HEK293T (cell line): ENCODE measurements around the gene PTPRD.

Experiments
- CTCF ChIA-PET: fragments of 350-600 bp; formaldehyde crosslinking; extraction: SDS; loops from one replicate; lab custom pipeline; 2021; ENCODE audit warnings: antibody characterized with exemption, inconsistent platforms; lab: Yijun Ruan, JAX
- POLR2A ChIA-PET: fragments of 350-600 bp; formaldehyde crosslinking; extraction: SDS; loops from one replicate; lab custom pipeline; 2020; ENCODE audit warnings: antibody characterized with exemption, inconsistent platforms; lab: Yijun Ruan, JAX
- DNase-seq: peaks from one replicate; pipeline ENCODE4 v3.0.0; 2012; ENCODE audit warnings: mixed read lengths; ENCODE audit errors: extremely low spot score
- ARNT ChIP-seq: fragments of 450-650 bp; IDR thresholded peaks from 2 replicates; pipeline ENCODE4 v1.6.1; 2017; ENCODE audit warnings: mild to moderate bottlenecking
- BHLHE40 ChIP-seq: fragments of 450-650 bp; IDR thresholded peaks from 2 replicates; pipeline ENCODE4 v1.6.1; 2016; ENCODE audit warnings: mild to moderate bottlenecking, moderate library complexity, borderline replicate concordance
- CTBP1 ChIP-seq: fragments of 450-650 bp; IDR thresholded peaks from 2 replicates; pipeline ENCODE4 v1.6.1; 2016; ENCODE audit warnings: borderline replicate concordance
- ELF4 ChIP-seq: fragments of 450-650 bp; IDR thresholded peaks from 2 replicates; pipeline ENCODE4 v1.6.1; 2017; ENCODE audit warnings: antibody characterized with exemption
- FOXA1 ChIP-seq: fragments of 450-650 bp; IDR thresholded peaks from 2 replicates; pipeline ENCODE4 v1.6.1; 2016; ENCODE audit warnings: mild to moderate bottlenecking
- FOXK2 ChIP-seq: fragments of 450-650 bp; IDR thresholded peaks from 2 replicates; pipeline ENCODE4 v1.6.1; 2016; ENCODE audit warnings: mild to moderate bottlenecking
- FOXM1 ChIP-seq: fragments of 450-650 bp; IDR thresholded peaks from 2 replicates; pipeline ENCODE4 v1.6.1; 2017; ENCODE audit warnings: mild to moderate bottlenecking, borderline replicate concordance
- HDGF ChIP-seq: fragments of 450-650 bp; IDR thresholded peaks from 2 replicates; pipeline ENCODE4 v1.6.1; 2017; ENCODE audit warnings: antibody characterized with exemption, borderline replicate concordance
- L3MBTL2 ChIP-seq: fragments of 450-650 bp; conservative IDR thresholded peaks from 2 replicates; pipeline ENCODE4 v1.6.1; 2016; ENCODE audit warnings: mild to moderate bottlenecking
- LEF1 ChIP-seq: fragments of 450-650 bp; IDR thresholded peaks from 2 replicates; pipeline ENCODE4 v1.6.1; 2017; ENCODE audit warnings: mild to moderate bottlenecking, borderline replicate concordance
- NFRKB ChIP-seq: fragments of 450-650 bp; IDR thresholded peaks from 2 replicates; pipeline ENCODE4 v1.6.1; 2016; ENCODE audit warnings: mild to moderate bottlenecking, moderate library complexity
- PKNOX1 ChIP-seq: fragments of 450-650 bp; IDR thresholded peaks from 2 replicates; pipeline ENCODE4 v1.6.1; 2016
- SP1 ChIP-seq: fragments of 450-650 bp; IDR thresholded peaks from 2 replicates; pipeline ENCODE4 v1.6.1; 2017
- SUZ12 ChIP-seq: fragments of 450-650 bp; IDR thresholded peaks from 2 replicates; pipeline ENCODE4 v1.6.1; 2016; ENCODE audit warnings: mild to moderate bottlenecking
- TARDBP ChIP-seq: fragments of 450-650 bp; IDR thresholded peaks from 2 replicates; pipeline ENCODE4 v1.6.1; 2016
- ZNF384 ChIP-seq: fragments of 450-650 bp; IDR thresholded peaks from 2 replicates; pipeline ENCODE4 v1.6.1; 2016

The PTPRD gene

GRCh38 chr9:10112070-10112469 is 500.7 kb downstream of the PTPRD start:
- DNase-seq, result no peak
- ChIA-PET CTCF (no interaction called here), POLR2A (no interaction called here)
- no peak for TF ChIP-seq FOXM1
- TF ChIP-seq ELF4, result no peak

- TF ChIP-seq FOXK2, result no peak
- no peak for TF ChIP-seq SUZ12
- TF ChIP-seq LEF1, result no peak
- TF ChIP-seq FOXA1, result no peak
- TF ChIP-seq L3MBTL2, result no peak
- TF ChIP-seq FOXM1, result no peak
- no peak for TF ChIP-seq PKNOX1
- ChIA-PET CTCF (no interaction called here), POLR2A (no interaction called here)
- no peak for DNase-seq
These were observed 504.0 kb downstream of the PTPRD start for GRCh38 chr9:10108815-10109214.

GRCh38 chr9:10104774-10105173 is 508.0 kb downstream of the PTPRD start:
- ChIA-PET CTCF (no interaction called here), POLR2A (no interaction called here)
- no peak for DNase-seq
- TF ChIP-seq NFRKB (no peak), SUZ12 (no peak), LEF1 (no peak), TARDBP (no peak), FOXM1 (no peak), HDGF (no peak), ARNT (no peak), ZNF384 (no peak), SP1 (no peak)

GRCh38 chr9:10095208-10095607 is 517.6 kb downstream of the PTPRD start:
- TF ChIP-seq HDGF (no peak), SUZ12 (no peak), FOXA1 (no peak), SP1 (no peak), LEF1 (no peak), BHLHE40 (no peak), ELF4 (no peak), ARNT (no peak), ZNF384 (no peak), PKNOX1 (no peak), NFRKB (no peak)
- no peak for DNase-seq
- ChIA-PET POLR2A (no interaction called here), CTCF (no interaction called here)

GRCh38 chr9:10094563-10094962 is 518.2 kb downstream of the PTPRD start:
- no peak for DNase-seq
- ChIA-PET CTCF (no interaction called here), POLR2A (no interaction called here)
- no peak for TF ChIP-seq FOXA1
- no peak for TF ChIP-seq SP1
- no peak for TF ChIP-seq NFRKB
- TF ChIP-seq FOXM1, result no peak
- no peak for TF ChIP-seq PKNOX1
- TF ChIP-seq L3MBTL2, result no peak
- no peak for TF ChIP-seq TARDBP
- TF ChIP-seq ELF4, result no peak

GRCh38 chr9:10080012-10080411 is 532.8 kb downstream of the PTPRD start:
- DNase-seq, result no peak
- ChIA-PET CTCF (no interaction called here), POLR2A (no interaction called here)
- TF ChIP-seq SP1 (no peak), NFRKB (no peak), BHLHE40 (no peak), FOXK2 (no peak), TARDBP (no peak), ARNT (no peak), FOXM1 (no peak), CTBP1 (no peak), LEF1 (no peak), L3MBTL2 (no peak), ZNF384 (no peak), ELF4 (no peak), PKNOX1 (no peak), HDGF (no peak), FOXA1 (no peak), SUZ12 (no peak)

- TF ChIP-seq ELF4 (no peak), NFRKB (no peak), CTBP1 (no peak), FOXA1 (no peak), TARDBP (no peak), PKNOX1 (no peak), LEF1 (no peak), HDGF (no peak), SP1 (no peak), SUZ12 (no peak), FOXK2 (no peak), L3MBTL2 (no peak), ZNF384 (no peak)
- DNase-seq, result no peak
- CTCF ChIA-PET, result no interaction called here
- POLR2A ChIA-PET, result no interaction called here
These were observed 533.4 kb downstream of the PTPRD start for GRCh38 chr9:10079284-10079964.
